Stomach (tissue), 9 donors: ENCODE results near the gene THY1. TPM values are rescaled to one million over a fixed set of nuclear protein-coding genes. Genes with fewer than 3 reads are reported as not detected.

Experiments used
- DNase-seq, 2 donors: peaks; one replicate each; pipeline versions ENCODE4 v3.0.0 to v3.0.0-alpha.2; 2013 to 2019
- H3K27ac ChIP-seq, 5 donors: fragments of 200-600 bp in 4 of 5; sonication (generic) in 4 of 5; one replicate each; pipeline ENCODE4 v1.5.1; 2013 to 2019; ENCODE audit warnings: mild to moderate bottlenecking in 1 of 5, moderate library complexity in 1 of 5
- H3K27me3 ChIP-seq, 3 donors: fragments of 200-600 bp; sonication (generic); one replicate each; pipeline ENCODE4 v1.5.1; 2017 to 2019; ENCODE audit warnings: mixed run types in 1 of 3
- H3K36me3 ChIP-seq, 4 donors: fragments of 200-600 bp; sonication (generic); 1 replicate in 3 of 4; 2 replicates in 1 of 4; pipeline ENCODE4 v1.5.1; 2016 to 2019
- H3K4me1 ChIP-seq, 4 donors: fragments of 200-600 bp; sonication (generic); one replicate each; pipeline ENCODE4 v1.5.1; 2016 to 2019
- H3K4me3 ChIP-seq, 4 donors: fragments of 200-600 bp; sonication (generic) in 3 of 4; one replicate each; pipeline ENCODE4 v1.5.1; 2016 to 2019; ENCODE audit warnings: mild to moderate bottlenecking in 1 of 4
- H3K9me3 ChIP-seq, 4 donors: fragments of 200-600 bp; sonication (generic); one replicate each; pipeline ENCODE4 v1.5.1; 2016 to 2019
- EP300 ChIP-seq: sonication (generic); formaldehyde crosslinking; IDR thresholded peaks from one replicate; pipeline ENCODE4 v1.6.1; 2017; ENCODE audit warnings: antibody characterized with exemption
- POLR2A ChIP-seq, 4 donors: fragments of 450-650 bp; IDR thresholded peaks; one replicate each; pipeline ENCODE4 v1.6.1; 2016; ENCODE audit warnings: antibody characterized with exemption in 4 of 4, control low read depth in 2 of 4, mild to moderate bottlenecking in 1 of 4, moderate library complexity in 1 of 4
- POLR2AphosphoS5 ChIP-seq, 3 donors: sonication (generic); formaldehyde crosslinking; IDR thresholded peaks; one replicate each; pipeline ENCODE4 v1.6.1; 2016; ENCODE audit warnings: antibody characterized with exemption in 3 of 3
- WGBS, 5 donors: extraction: QIAGEN DNeasy Blood & Tissue Kit in 3 of 5; methylation state at CpG; one replicate each; pipeline versions ENCODE4 v1.1.5 to v1.1.7; 2013 to 2018; 5-methylcytosine and 5-hydroxymethylcytosine counted together
- intact Hi-C: fragments of 100-400 bp; cut with DNase I; formaldehyde crosslinking; loops from one replicate; pipeline ENCODE4 v1.15.1; 2023; ENCODE audit warnings: low total_unique reads
- polyA plus RNA-seq, 3 donors: library from polyadenylated mRNA; stranded (reverse); fragments of 200-250 nt; gene quantifications; one replicate each; pipeline ENCODE4 v1.2.3, GENCODE V29; 2013
- total RNA-seq, 5 donors: library from RNA; depleted of rRNA; stranded (reverse); fragments of >200 nt; gene quantifications; one replicate each; pipeline versions ENCODE4 v1.1.0 to v1.2.3, GENCODE V29; 2014 to 2016
- TF ChIP-seq, protein P1 (sequence below), 7 experiments: fragments of 450-650 bp in 4 of 7; fragments of 200-600 bp in 3 of 7; sonication (generic) in 3 of 7; IDR thresholded peaks; one replicate each; pipeline ENCODE4 v1.5.1; 2016 to 2019; ENCODE audit warnings: antibody characterized with exemption in 7 of 7, control low read depth in 2 of 7, mild to moderate bottlenecking in 1 of 7
- donor health status: healthy with polysubstance abuse.
- donor health status: Bipolar disorder and iron deficiency.
- donor health status: healthy.

THY1 gene
- total and polyA plus RNA-seq, 8 donors = 1.2 to 13.7 (median 7.9) TPM

DNA sequence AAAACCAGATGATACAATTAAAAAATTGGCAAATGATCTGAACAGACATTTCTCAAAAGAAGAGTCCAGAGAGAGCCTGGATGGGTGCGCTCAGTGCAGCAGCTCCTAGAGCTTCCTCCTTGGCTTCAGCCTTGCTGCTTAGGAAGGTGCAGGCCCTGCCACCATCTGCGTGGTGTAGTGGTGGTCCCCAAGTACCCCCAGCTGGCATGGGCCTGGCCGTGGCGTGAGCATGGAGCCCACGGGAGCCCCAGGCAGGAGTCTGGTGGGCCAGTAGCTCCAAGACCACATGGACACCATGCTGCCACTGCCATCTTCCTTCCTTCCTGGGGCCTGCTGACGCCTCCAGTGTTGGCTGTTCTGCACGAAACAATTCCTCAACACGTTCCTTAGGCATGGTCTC, 20.5 kb downstream of the THY1 start:
- no peak overlapping the region for H3K27ac ChIP-seq

DNA sequence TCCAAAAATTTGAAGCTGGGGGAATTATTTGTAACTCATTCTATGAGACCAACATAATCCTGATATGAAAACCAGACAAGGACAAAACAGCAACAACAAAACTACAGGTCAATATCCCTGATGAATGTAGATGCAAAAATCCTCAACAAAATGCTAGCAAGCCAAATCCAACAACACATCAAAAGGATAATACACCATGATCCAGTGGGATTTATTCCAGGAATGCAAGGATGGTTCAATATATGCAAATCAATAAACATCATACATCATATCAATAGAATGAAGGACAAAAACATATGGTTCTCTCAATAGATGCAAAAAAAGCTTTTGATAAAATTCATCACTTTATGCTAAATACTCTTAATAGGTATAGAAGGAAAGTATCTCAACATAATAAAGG, 22.1 kb downstream of the THY1 start:
- TF ChIP-seq POLR2AphosphoS5 (IDR thresholded peaks at IDR 0.05) (no peak), POLR2A (IDR thresholded peaks at IDR 0.05) (no peak), EP300 (no peak)
- TF ChIP-seq, protein P1, sequence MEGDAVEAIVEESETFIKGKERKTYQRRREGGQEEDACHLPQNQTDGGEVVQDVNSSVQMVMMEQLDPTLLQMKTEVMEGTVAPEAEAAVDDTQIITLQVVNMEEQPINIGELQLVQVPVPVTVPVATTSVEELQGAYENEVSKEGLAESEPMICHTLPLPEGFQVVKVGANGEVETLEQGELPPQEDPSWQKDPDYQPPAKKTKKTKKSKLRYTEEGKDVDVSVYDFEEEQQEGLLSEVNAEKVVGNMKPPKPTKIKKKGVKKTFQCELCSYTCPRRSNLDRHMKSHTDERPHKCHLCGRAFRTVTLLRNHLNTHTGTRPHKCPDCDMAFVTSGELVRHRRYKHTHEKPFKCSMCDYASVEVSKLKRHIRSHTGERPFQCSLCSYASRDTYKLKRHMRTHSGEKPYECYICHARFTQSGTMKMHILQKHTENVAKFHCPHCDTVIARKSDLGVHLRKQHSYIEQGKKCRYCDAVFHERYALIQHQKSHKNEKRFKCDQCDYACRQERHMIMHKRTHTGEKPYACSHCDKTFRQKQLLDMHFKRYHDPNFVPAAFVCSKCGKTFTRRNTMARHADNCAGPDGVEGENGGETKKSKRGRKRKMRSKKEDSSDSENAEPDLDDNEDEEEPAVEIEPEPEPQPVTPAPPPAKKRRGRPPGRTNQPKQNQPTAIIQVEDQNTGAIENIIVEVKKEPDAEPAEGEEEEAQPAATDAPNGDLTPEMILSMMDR (IDR thresholded peaks at IDR 0.05) = no peak
- no peak for DNase-seq
- H3K27me3 ChIP-seq = no peaks in the 10 kb centered on the region
- H3K36me3 ChIP-seq = no peaks in the 10 kb centered on the region
- peaks cover 10 to 31% (median 22%) of the 10 kb centered on the region in 4 donors for H3K9me3 ChIP-seq
- intact Hi-C loops = no loop called here
- no peaks in the 10 kb centered on the region for H3K4me1 ChIP-seq
- H3K4me3 ChIP-seq = no peak overlapping the region
- no peak overlapping the region for H3K27ac ChIP-seq

More for the DNA sequence above, 20.5 kb downstream of the THY1 start:
- TF ChIP-seq POLR2A (IDR thresholded peaks at IDR 0.05) (no peak), POLR2AphosphoS5 (IDR thresholded peaks at IDR 0.05) (no peak), EP300 (no peak)
- TF ChIP-seq, protein P1 (IDR thresholded peaks at IDR 0.05) = no peak
- Histone ChIP-seq H3K4me3 (no peak overlapping the region), H3K36me3 (no peaks in the 10 kb centered on the region), H3K9me3 (peaks cover 10 to 31% (median 22%) of the 10 kb centered on the region in 4 donors), H3K27me3 (no peaks in the 10 kb centered on the region), H3K4me1 (no peaks in the 10 kb centered on the region)
- WGBS, 5 donors = 72 to 87% (median 79%) methylated on average over 6 to 8 of the region's 8 CpGs
- intact Hi-C loops = no loop called here
- DNase-seq = no peak

DNA sequence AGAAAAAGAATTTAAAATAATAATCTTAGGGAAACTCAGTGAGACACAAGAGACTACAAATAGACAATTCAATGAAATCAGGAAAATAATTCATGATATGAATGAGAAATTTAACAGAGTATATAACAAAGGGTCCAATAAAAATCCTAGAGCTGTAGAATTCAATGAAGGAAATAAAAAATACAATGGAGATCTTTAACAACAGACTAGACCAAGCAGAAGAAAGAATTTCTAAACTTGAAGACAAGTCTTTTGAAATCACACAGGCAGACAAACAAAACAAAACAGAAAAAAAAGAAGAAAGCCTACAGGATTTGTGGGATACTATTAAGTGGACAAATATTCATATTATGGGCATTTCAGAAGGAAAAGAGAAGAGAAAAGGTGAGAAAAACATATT, 25.2 kb downstream of the THY1 start:
- Histone ChIP-seq H3K27me3 (no peaks in the 10 kb centered on the region), H3K9me3 (peaks cover 10 to 31% (median 22%) of the 10 kb centered on the region in 4 donors), H3K4me1 (no peaks in the 10 kb centered on the region), H3K4me3 (no peak overlapping the region), H3K27ac (no peak overlapping the region), H3K36me3 (no peaks in the 10 kb centered on the region)
- TF ChIP-seq POLR2AphosphoS5 (IDR thresholded peaks at IDR 0.05) (no peak), EP300 (no peak), POLR2A (IDR thresholded peaks at IDR 0.05) (no peak)
- TF ChIP-seq, protein P1 (IDR thresholded peaks at IDR 0.05) = no peak
- no peak for DNase-seq
- intact Hi-C loops = no loop called here

DNA sequence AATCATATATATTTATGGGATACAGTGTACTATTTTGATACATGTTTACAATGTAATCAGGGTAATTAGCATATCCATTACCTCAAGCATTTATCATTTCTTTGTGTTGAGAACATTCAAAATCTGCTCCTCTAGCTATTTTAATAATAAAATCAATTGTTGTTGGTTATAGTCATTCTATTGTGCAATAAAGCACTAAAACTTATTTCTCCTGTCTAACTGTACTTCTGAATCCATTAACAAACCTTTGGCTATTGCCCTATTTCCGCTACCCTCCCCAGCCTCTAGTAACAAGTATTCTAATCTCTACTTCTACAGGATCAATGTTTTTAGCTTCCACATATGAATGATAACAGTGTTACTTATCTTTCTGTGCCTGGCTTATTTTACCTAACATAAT, 26.1 kb downstream of the THY1 start:
- Histone ChIP-seq H3K27ac (no peak overlapping the region), H3K4me3 (no peak overlapping the region), H3K4me1 (no peaks in the 10 kb centered on the region), H3K27me3 (no peaks in the 10 kb centered on the region), H3K9me3 (peaks cover 10 to 28% (median 22%) of the 10 kb centered on the region in 4 donors), H3K36me3 (no peaks in the 10 kb centered on the region)
- DNase-seq = no peak
- intact Hi-C loops = no loop called here
- WGBS, 5 donors = 91 to 100% (median 97%) methylated on average over 1 of the region's 1 CpG
- TF ChIP-seq EP300 (no peak), POLR2AphosphoS5 (IDR thresholded peaks at IDR 0.05) (no peak), POLR2A (IDR thresholded peaks at IDR 0.05) (no peak)
- TF ChIP-seq, protein P1 (IDR thresholded peaks at IDR 0.05) = no peak
